NCI-H82 treated with DMSO at 0.1 percent for 48 hours (cell line): ENCODE results near the gene FANCC.

Experiments used
- DNase-seq: peaks from one replicate; lab custom pipeline; 2025; ENCODE audit not compliant: unreplicated experiment; lab: John Stamatoyannopoulos, UW

FANCC gene

DNA sequence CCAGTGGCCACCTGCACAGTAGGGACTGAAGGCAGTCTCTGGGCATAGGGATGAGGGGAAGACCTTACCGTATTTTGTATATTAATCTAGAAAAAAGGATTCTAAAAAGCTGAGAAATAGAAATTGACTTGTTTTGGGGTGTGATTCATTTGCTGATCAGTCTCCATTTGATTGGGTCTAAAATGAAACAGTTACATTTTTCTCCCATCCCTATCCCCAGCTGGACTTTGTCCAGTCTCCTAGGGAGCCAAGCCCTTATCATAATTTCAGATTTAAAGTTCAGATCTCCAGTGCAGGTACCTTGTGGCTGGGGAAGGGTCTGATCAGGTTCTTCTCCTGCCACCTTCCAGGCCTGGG, 240.8 kb downstream of the FANCC start:
- DNase-seq, result no peak

DNA sequence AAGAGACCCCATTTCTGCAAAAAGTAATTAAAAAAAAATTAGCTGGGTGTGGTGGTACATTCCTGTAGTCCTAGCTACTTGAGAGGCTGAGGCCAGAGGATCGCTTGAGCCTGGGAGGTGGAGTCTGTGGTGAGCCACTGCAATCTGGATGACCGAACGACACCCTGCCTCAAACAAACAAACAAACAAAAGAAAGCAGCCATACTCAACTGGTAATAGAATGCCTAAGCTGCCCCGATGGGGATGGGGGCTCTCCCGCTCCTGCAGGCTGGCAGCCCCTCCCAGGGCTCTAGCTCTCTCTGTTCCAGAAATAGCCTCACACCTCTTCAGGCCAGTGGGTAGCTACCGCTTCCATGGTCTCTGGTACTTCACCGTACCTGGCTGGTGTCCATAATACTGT, 241.8 kb downstream of the FANCC start:
- DNase-seq, result no peak

DNA sequence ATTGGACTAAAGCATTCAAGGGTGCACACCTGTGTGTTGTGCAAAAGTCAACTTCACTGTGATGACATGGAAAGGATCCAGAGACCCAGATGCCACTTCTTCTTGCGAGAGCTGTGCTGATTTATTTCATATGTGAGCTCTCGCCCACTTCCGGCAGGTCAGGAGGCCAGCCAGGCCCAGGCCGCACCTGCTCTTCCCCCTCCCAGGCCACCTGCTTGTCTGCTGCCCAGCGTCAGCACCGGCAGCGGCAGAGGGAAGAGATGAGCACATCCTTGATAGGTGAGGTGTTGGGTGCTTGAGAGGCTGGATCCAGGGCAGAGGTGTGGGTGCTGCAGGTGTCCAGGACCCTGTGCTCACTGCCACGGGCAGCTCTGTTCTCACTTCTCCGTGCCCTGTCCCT, 242.9 kb downstream of the FANCC start:
- DNase-seq, result no peak

DNA sequence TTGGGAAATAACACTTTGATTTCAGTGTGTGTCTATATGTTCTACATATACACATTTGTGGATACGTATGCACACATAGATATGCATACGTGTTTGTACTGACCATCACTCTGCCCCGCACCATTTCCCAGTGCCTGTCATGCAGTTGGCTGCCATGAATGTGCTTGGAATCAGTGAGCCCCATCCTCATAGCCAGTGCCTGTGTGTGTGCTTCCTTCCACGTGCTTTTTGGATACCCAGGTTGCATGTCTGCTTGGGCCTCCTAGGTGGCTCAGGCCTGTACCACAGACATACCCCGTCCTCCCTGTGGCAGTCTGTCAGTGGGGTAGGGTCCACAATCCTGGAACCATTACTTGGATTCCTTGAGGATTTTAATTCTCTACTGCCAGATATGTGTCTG, 243.6 kb downstream of the FANCC start:
- DNase-seq, result no peak

DNA sequence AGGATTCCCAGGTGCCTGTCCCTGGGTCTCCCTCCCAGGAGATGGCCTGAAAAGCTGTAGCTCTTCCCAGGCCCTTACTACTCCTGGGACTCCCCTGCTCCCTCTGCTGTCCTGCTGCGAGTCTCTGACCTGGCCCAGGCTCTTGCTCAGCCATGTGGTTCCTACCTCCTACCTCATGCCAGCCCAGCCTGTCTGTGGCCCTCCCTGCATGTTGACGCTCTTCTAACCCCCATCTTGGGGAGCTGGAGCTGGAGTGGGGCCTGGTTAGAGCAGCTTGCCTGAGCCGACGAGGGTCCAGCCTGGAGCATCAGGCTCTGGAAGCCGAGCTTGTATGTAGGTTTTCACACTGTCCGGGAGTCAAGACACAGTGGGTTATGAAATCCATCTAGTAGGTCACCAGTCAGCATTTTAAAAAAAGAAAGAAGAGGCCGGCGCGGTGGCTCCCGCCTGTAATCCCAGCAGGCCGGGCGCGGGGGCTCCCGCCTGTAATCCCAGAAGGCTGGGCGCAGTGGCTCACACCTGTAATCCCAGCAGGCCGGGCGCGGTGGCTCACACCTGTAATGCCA, 244.4 kb downstream of the FANCC start:
- DNase-seq, result no peak

DNA sequence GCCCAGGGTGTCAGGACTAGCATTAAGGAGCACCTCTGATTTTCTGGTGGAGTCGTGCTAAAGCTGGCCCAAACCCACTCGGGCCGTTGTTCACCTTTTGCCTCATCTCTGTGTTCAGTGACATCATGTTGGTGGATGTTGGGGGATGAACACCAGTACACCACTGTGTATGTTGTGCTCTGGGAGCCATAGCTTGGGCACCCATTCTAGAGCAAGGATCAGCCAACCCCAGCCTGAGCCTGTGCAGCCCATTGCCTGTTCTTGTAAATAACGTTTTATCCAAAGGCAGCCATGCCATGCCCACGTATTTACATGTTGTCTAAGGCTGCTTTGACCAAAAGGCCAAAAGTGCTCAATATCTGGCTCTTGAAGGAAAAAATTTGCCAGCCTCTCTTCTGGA, 245.6 kb downstream of the FANCC start:
- DNase-seq, result no peak

DNA sequence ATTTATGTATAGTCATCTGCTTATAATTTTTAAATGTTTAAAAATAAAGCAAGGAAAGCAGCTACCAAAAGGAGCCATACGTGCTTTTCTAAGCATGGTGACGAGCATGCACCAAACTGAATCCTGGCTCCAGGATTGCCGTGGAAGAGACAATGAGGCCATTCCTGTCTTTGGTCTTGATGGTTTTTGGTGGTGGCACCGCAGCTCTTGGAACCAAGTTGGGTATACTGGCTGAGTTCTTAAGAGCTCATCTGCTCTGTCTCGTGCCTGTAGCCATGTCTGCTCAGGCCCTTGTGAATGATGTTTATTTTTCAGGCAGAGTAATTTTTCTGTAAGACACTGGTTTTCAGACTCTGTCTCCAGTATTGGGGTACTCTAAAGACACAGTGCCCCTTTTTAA, 246.1 kb downstream of the FANCC start:
- DNase-seq, result no peak

DNA sequence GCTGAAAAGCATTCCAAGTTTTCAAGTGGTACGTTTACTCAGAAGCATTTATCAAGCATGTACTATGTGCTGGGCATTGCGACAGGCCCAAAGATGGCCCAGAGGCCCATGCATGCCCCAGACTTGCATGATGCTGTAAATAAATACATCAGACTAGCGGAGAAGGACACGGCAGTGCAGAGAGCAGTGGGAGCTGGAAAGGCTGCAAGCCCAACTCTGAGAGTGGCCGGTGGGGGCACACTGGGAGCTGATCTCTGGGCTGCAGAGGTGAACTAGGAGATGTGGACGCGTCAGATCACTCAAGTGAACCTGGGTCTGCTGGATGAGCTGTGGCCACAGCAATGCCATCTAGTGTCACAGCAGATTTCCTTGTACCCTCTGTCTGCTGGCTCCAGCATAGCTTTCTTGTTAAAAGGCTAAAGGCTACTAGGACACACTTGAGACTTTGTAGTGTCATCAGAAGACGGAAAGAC, 246.9 kb downstream of the FANCC start:
- no peak for DNase-seq

DNA sequence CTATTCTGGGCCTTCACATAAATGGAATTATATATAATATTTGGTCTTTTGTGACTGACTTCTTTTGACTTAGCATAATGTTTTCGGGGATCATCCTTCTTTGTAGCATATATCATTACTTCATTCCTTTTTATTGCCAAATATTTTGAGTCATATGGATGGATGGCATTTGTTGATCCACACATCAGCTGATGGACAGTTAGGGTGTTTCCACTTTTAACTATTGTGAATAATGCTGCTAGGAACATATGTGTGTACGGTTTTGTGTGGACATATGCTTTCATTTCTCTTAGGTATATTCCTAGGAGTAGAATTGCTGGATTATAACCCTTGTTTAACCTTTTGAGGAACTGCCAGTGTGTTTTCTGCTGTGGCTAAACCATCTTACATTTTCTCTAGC, 249.6 kb downstream of the FANCC start:
- DNase-seq, result no peak

DNA sequence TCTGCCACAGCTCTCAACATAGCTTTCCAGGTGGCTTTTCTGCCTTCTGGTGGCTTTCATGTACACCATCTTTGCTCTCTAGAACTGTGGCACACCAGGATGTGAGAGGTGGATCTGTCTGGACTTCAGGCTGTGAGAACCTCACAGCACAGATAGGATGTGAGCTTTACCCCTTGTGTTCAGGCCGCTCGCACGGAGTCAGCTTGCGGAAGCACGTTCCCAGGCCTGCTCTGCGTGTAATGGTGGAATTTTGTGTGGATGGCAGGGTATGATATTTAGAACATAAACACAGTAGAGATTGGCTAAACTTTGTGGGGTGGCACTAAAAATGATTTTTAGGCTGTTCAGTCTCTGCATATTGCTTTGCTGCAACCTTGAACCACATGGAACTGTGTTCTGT, 250.5 kb downstream of the FANCC start:
- DNase-seq, result no peak

DNA sequence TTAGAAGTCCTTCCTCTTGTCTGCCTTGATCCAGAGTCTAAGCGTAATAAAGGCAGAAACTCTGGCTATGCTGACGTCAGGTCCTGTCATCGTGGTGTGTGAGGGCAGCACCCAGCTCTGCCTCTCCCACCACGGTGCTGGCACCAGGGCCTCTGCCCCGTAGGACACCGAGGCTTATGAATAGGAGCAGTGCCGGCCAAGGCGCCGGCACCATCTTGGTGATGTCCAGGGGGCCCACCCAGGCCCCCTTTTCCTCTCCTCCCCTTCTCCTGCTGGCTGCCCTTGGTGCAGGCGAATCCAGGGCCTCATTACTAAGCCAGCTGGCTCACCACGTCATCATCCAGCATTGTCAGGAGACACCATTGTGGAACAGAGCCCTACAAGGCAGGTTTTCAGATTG, 252.3 kb downstream of the FANCC start:
- no peak for DNase-seq

DNA sequence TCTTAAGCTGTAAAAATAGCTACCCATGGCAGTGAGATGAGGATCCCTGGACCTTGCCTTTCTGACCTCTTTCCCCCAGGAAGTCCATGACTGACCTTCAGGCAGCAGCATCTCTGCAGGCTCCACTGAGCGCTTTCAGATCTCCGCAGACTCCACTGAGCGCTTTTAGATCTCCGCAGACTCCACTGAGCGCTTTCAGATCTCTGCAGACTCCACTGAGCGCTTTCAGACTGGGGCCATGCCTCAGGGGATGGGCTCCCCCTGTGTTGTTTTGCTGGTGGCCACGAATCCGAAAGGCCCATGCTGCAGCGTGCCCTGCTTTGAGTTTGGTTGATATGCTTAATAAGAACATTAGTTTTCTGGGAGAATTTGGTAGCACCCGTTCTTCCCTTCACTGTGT, 254.2 kb downstream of the FANCC start:
- DNase-seq, result no peak

DNA sequence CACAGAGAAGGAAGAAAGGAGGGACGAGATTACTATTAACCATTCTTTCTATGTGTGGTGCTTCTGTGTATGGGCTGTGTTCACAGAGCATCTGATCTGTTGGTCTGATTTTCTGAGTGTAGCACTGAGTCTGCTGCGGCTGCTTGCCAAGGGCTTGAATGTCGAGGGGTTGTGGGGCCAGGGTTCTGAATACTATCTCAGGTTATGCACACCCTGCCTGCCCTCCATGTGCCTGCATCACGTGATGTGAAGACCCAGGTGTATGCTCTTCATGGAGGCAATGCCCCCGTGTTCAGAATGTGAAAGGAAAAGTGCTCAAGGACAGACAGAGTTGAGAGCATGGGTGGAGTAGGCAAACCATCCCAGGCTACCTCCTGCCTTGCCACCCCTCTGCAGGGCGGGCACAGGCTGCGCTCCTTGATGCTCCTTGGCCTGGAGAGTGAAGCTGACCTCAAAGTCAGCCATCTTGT, 254.9 kb downstream of the FANCC start:
- DNase-seq, result no peak

DNA sequence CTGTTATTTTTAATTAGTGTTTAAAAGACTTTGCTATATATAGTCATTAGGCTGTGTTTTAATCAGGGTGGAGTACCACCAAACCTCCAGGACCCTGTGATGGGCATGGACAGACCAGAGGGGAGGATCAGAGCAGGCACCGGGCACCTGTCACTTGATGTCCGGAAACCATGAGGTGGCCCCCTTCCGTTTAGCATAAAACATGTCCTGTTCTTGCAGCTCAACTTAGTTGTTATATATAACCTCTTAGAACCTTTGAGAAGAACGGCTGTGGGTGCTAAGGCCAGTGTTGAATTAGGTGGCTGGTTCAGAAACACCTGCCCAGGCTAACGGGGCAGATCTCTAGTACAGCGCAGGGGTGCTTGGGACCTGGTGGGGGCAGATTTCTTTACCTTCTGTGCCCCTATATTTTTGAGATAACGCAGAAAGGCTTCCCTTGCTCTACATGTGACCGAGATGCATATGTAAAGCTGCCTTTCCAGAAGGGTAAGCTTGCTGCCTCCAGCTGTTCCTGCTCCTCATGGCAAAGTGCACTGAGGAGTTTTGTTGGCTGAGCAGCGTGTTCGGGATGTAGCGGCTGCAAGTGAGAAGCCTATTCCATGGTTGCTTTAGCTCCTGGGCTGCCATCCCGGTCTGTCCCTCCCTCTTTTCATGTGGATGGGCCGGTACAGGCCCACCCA, 255.5 kb downstream of the FANCC start:
- DNase-seq, result no peak

DNA sequence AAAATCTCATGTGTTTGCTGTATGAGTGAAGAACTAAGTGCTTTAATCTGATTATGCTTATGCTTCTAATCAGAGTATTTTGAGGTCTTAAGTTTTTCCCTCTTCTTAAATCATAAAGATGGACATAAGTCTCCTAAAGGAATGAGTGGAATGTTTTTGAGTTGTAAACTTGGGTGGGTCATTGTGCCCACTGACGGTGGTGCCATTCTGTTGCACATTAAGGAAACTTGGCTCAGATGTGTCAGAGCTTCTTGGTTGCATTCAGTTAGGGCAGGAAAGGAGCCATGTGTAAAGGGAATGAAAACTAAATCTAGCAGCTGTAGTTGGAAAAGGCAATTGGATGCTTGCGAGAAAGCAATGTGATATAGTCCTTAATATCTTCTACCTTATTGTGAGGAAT, 256.6 kb downstream of the FANCC start:
- DNase-seq, result no peak

DNA sequence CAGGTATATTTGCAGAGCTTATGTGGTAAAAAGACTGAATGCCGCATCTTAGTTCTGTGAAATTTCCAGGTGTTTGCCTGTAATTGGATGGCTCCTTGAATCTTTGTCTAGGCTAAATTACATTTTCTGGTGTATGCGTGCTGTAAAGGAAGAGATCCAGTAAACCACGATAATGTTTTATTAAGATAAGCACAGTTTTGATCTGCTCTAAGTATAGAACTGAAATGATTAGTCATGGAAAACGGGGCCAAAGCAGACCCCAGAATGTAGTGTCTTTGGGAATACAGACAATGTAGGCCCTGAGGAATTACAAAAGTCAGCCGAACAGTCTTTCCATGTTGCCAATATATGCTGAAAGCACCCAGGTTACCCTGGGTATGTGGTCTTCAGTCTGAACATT, 257.3 kb downstream of the FANCC start:
- DNase-seq, result no peak

DNA sequence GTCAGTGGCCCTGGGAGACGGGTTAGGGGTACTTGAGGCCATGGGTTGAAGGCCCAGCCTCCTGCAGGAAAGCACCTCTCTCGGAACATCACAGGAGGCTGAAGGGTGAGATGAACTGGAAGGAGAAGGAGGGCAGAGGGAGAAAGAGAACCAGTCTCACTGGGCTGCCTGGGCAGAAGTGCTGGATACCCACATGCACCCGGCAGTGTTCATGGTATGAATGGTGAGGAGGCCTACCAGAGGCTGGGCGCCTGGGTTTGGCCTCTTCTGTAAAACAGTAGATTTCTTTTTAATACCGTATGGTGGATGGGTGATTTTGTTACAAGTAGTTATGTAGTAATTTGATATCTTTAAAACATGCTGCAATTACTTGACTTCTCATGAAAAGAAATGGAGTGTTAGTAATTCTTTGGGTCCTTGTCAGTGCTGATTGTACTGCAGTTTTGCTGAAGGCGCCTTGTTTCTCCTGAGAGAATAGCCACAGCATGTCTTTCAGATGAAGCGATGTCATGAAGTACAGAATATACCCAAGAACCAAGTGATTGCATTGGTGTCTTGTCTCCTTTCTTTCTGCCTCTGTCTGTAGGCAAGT, 258.6 kb downstream of the FANCC start:
- no peak for DNase-seq

DNA sequence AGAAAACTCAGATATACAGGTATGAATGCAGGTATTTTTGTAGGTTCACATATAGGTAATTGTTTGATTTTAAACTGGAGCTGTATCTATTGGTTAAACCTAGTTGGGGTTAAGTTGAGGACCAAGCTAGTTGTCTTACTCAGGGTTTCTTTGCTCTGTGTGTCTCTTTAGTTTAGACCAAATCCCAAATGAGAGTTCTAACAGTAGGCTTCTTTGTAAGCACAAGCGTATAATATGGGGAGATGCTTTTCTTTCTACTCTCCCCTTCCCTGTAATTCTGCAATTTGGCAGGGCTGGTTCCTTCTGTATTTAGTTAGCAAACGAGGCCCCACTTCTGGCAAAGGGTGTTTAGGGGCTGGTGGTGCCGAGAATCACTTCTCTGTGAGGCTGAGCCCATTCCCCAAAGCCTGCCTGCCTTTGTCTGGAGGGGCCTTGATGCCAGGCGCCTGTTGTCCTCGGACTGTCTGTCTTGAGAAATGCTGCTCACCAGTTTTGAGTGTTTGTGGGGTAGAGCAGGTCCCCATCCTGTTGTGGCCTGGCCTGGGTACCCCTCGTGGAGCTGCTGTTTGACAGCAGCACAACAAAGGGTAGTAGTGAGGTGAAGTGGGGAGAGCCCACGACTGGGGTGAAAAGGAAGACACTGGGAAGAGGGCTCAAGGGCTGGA, 259.3 kb downstream of the FANCC start:
- DNase-seq, result no peak

DNA sequence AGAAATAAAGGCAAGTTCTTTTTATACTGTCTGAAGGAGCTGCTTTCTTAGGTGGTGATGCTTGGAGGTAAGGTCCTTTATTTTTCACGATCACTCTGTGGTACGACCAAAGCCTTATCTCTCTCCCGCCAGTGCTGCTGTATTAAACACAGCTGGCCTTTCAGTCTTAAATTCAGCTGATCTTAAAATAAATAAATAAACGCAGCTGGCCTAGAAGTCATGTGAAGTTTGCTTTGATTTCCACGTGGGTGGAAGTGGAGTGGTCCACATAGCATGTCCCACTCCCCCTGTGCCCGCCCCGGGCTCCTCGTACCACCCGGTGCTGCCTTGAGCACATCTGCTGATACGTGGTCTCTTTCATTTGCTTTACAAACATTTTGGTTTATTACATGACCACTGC, 260.4 kb downstream of the FANCC start:
- no peak for DNase-seq

DNA sequence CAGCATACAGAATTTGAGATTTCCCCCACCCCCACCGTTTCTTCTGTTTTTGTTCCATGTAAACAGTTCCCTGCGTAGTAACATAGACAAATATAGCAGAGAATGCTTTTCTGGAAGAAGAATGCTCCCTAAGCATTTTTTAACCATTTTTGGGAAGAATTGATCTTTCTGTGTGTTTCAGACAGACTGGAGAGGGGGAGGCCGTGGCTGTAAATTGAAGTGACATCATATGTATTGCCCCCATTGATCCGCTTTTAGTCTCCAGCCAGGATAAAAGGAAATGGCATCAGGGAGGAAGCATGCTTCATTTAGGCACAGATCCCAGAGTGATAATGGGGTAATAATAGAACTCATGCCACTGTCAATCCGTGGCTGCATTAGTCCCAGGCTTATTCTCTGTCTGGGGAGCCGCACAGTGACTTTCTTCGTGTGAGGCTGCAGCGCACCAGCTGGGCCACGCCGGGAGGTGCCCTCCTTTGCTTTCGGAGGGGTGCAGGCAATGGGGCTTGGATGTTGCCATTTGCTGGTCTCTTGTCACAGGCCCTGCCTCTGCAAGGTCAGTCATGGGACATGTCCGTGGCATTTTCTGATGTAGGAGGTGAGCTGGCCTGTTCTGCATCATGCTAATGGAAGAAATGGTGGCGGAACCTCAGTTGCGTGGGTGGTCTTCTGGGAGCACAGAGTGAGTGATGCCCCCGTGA, 261.5 kb downstream of the FANCC start:
- no peak for DNase-seq

DNA sequence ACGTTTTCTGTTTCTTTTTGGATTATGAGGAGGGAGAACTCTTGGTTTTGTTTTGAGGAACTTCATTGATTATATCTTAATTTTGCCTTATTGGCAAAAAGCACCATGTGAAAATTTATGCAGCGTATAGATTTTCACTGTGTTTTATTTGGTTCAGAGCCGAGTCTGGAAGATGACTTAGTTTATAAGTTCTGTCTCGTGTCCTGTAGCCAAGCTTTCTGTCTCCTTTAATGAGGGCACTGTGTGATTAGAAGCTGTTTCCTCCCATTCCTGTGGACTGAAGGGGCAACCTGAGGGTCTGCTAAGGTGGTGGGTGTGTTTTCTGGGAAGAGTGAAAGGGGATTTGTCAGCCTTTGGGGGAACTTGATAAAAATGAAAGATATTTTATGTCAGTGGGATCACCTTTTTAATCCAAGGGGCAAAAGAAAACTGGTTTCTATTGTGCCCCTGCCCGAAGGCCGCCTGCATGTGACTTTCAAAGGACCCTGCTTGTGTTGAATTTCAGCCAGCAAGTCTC, 262.1 kb downstream of the FANCC start:
- no peak for DNase-seq
